ENCODE data around the gene SORL1.

GRCh38 chr11:121631456-121631855 is 179.3 kb downstream of the SORL1 start:
- TF ChIP-seq CTCF (IDR thresholded peaks at IDR 0.05; ENCODE audit: borderline replicate concordance, extremely low read depth, low read length, poor library complexity, severe bottlenecking) (no peak), EZH2 (IDR thresholded peaks at IDR 0.05; ENCODE audit: borderline replicate concordance, low read depth, low read length, severe bottlenecking) (no peak)
